ENCODE results near the gene NEK9. TPM values are rescaled to one million over a fixed set of nuclear protein-coding genes. Genes with fewer than 3 reads are reported as not detected.
A peak's percentile ranks its signal among the peaks of the same experiment; 100 is the strongest.

NEK9 gene
- total RNA-seq, 1 experiment from 2014 or later = 44.8 TPM

DNA sequence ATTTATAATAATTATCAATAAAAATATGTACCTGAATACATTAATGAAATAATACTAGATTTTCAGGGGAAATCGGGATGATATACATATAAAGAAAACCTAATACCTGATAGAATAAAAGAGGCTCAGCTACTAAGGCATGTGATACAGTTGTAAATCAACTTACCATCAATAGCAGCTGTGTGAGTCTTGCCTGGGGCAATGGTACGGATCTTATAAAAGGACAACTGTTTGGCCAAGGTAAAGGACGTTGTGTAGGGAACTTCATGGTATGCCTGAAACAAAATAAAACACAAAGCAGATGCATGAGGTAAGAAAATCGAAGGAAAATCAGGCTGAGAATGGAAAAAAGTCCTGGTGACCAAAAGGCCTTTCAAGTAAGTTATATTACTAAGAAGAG lies 25.4 kb downstream of the NEK9 start:
- H3K36me3 ChIP-seq = peaks cover 23% of the 10 kb centered on the region
- DNase-seq = peak; percentile 72 to 84

DNA sequence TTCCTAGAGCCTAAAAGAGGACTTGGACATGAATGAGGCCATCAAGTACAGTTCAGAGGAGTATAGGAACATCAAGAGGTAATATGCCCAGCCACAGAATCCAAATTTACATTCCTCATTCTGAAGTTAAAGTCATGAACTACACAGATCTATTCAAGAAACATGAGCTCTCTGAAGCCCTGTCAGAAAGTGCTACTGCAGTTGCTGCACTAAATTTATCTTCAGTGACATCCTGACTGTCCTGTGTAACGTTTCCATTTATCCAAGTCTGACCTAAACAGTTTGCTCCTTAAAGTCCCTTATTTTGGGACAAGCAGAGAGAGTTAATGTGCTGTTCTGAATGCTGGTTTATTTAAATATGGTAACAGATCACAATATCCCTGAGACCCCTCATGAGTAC lies 28.2 kb downstream of the NEK9 start:
- H3K4me3 ChIP-seq = no peak overlapping the region
- no peak for DNase-seq
- H3K36me3 ChIP-seq = peaks cover 26% of the 10 kb centered on the region
- no peaks in the 10 kb centered on the region for H3K27me3 ChIP-seq
- peaks cover 11% of the 10 kb centered on the region for H3K4me1 ChIP-seq
- H3K9me3 ChIP-seq (replicated peaks) = no peaks in the 10 kb centered on the region
- H3K27ac ChIP-seq = no peak overlapping the region

More for the DNA sequence above, 25.4 kb downstream of the NEK9 start:
- H3K27me3 ChIP-seq = no peaks in the 10 kb centered on the region
- H3K27ac ChIP-seq = peak overlapping the region; percentile 44
- H3K4me1 ChIP-seq = peaks cover 11% of the 10 kb centered on the region
- H3K4me3 ChIP-seq = no peak overlapping the region
- H3K9me3 ChIP-seq (replicated peaks) = no peaks in the 10 kb centered on the region

DNA sequence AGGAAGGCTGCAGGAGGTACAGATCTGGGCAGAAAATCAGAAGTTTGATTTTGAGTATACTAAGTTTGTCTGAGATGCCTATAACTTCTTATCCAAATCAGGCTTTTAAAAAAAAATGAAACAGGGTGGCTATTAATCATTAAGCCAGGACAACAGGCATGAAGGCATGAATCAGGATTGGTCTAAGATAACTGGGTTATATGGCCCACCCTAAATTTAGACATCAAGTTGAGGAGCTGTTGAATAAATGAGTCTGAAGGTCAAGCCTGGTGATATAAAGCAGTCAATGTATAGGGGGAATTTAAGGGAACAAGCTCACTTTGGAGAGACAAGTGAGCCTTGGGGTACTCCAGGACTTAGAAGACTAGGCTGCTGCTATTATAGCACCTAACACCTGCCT lies 28.6 kb downstream of the NEK9 start:
- Histone ChIP-seq H3K4me3 (no peak overlapping the region), H3K9me3 (replicated peaks) (no peaks in the 10 kb centered on the region), H3K4me1 (peaks cover 11% of the 10 kb centered on the region), H3K27me3 (no peaks in the 10 kb centered on the region), H3K27ac (no peak overlapping the region), H3K36me3 (peaks cover 25% of the 10 kb centered on the region)
- no peak for DNase-seq

- no peaks in the 10 kb centered on the region for H3K9me3 ChIP-seq (replicated peaks)
- DNase-seq = no peak
- H3K27ac ChIP-seq = no peak overlapping the region
- H3K4me1 ChIP-seq = peaks cover 11% of the 10 kb centered on the region
- no peak overlapping the region for H3K4me3 ChIP-seq
- peaks cover 30% of the 10 kb centered on the region for H3K36me3 ChIP-seq
- H3K27me3 ChIP-seq = no peaks in the 10 kb centered on the region
These were observed 29.9 kb downstream of the NEK9 start for GRCh38 chr14:75096959-75097358.

GRCh38 chr14:75095690-75096089 lies 31.2 kb downstream of the NEK9 start:
- H3K27me3 ChIP-seq = no peaks in the 10 kb centered on the region
- H3K9me3 ChIP-seq (replicated peaks) = no peaks in the 10 kb centered on the region
- no peaks in the 10 kb centered on the region for H3K4me1 ChIP-seq
- DNase-seq = no peak
- H3K27ac ChIP-seq = no peak overlapping the region
- H3K4me3 ChIP-seq = no peak overlapping the region
- peaks cover 28% of the 10 kb centered on the region for H3K36me3 ChIP-seq

- Histone ChIP-seq H3K4me1 (no peaks in the 10 kb centered on the region), H3K9me3 (replicated peaks) (no peaks in the 10 kb centered on the region), H3K27me3 (no peaks in the 10 kb centered on the region), H3K36me3 (peaks cover 22% of the 10 kb centered on the region), H3K27ac (no peak overlapping the region), H3K4me3 (no peak overlapping the region)
- DNase-seq = no peak
These were observed 32.0 kb downstream of the NEK9 start for GRCh38 chr14:75094896-75095295.

DNA sequence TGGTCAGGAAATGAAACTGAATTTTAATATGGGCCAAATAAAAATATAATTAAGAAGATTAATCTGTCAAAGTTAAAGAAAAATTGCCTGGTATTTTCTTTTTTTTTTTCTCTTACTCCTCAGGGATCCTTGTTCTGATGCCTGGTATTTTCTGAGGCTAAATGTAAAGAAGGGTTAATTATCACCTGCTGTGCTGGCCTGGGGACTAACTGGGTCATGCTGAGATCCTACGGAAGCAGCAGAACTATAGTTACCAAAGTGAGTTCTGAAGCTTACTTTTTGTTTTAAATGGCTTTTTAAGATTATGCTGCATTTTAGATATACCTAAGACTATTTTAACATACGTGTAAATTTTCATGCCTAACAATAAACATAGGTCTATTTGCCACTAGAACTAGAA lies 34.1 kb downstream of the NEK9 start:
- DNase-seq = no peak
- no peak overlapping the region for H3K27ac ChIP-seq
- H3K27me3 ChIP-seq = no peaks in the 10 kb centered on the region

GRCh38 chr14:75091251-75091650 lies 35.6 kb downstream of the NEK9 start:
- Histone ChIP-seq H3K27ac (no peak overlapping the region), H3K4me3 (no peak overlapping the region), H3K36me3 (peaks cover 34% of the 10 kb centered on the region), H3K9me3 (replicated peaks) (no peaks in the 10 kb centered on the region), H3K27me3 (no peaks in the 10 kb centered on the region), H3K4me1 (no peaks in the 10 kb centered on the region)
- no peak for DNase-seq

More for the DNA sequence above, 34.1 kb downstream of the NEK9 start:
- Histone ChIP-seq H3K4me1 (no peaks in the 10 kb centered on the region), H3K4me3 (no peak overlapping the region), H3K36me3 (peaks cover 29% of the 10 kb centered on the region), H3K9me3 (replicated peaks) (no peaks in the 10 kb centered on the region)

DNA sequence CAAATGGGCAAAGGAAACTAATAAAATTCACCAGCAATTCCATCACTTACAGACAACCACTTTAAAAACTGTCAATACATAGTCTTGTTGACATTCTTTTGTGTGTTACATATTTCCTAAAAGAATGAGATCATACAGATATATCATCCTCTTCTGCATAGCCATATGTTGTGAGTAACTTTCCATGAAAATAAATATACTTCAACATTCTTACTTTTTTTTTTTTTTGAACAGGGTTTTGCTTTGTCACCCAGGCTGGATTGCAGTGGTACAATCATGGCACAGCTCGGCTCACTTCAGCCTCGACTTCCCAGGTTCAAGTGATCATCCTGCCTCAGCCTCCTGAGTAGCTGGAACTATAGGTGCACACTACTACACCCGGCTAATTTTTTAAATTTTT lies 36.5 kb downstream of the NEK9 start:
- Histone ChIP-seq H3K36me3 (peaks cover 33% of the 10 kb centered on the region), H3K27me3 (no peaks in the 10 kb centered on the region), H3K4me1 (no peaks in the 10 kb centered on the region), H3K9me3 (replicated peaks) (no peaks in the 10 kb centered on the region), H3K4me3 (no peak overlapping the region), H3K27ac (no peak overlapping the region)
- DNase-seq = no peak

DNA sequence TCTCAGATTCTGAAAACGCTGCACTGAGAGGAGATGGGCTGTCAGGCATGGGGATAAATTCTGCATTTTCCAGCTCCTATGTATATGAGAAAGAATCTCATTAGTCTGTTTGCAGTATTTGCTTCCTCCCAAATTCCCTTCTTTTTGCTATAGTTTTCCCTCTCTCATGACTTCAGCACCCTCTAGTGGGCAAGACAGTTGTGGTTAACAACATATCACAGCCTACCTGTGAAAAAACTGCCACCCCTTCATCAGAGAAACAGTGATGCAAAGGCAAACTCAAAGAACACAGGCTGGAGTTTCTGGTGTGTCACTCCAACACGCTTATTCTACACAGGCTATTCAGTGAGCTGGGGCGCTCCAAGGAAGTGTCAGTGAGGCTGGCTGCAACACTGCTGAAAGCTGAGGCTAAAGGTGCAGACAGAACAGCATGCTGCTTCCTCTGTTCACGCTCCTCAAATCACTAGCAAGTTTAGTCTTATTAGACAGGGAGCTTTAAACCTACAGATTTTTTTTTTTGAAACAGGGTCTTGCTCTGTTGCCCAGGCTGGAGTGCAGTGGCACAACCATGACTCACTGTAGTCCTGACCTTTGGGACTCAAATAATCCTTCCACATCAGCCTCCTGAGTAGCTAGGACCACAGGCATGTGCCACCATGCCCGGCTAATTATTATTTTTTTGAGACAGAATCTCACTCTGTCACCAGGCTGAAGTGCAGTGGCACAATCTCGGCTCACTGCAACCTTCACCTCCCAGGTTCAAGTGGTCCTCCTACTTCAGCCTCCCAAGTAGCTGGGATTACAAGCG lies 38.1 kb downstream of the NEK9 start:
- H3K9me3 ChIP-seq (replicated peaks) = no peaks in the 10 kb centered on the region
- H3K36me3 ChIP-seq = peaks cover 37% of the 10 kb centered on the region
- 0 out of 2 replicates have a peak, but pooled peaks cover 2% of the 10 kb centered on the region for H3K4me1 ChIP-seq
- no peak overlapping the region for H3K4me3 ChIP-seq
- H3K27me3 ChIP-seq = no peaks in the 10 kb centered on the region
- no peak overlapping the region for H3K27ac ChIP-seq
- peak; percentile 60 to 81 for DNase-seq

- Histone ChIP-seq H3K27ac (no peak overlapping the region), H3K27me3 (no peaks in the 10 kb centered on the region), H3K9me3 (replicated peaks) (no peaks in the 10 kb centered on the region), H3K4me1 (0 out of 2 replicates have a peak, but pooled peaks cover 2% of the 10 kb centered on the region), H3K4me3 (no peak overlapping the region), H3K36me3 (peaks cover 36% of the 10 kb centered on the region)
- no peak for DNase-seq
These were observed 38.7 kb downstream of the NEK9 start for GRCh38 chr14:75088153-75088552.

GRCh38 chr14:75084513-75084912 lies 42.3 kb downstream of the NEK9 start:
- Histone ChIP-seq H3K4me3 (no peak overlapping the region), H3K27me3 (no peaks in the 10 kb centered on the region), H3K9me3 (replicated peaks) (no peaks in the 10 kb centered on the region), H3K27ac (no peak overlapping the region), H3K4me1 (peaks cover 4% of the 10 kb centered on the region; the same call in 1 of the 2 replicates), H3K36me3 (peaks cover 39% of the 10 kb centered on the region)
- peak in 1 of 2 experiments; percentile 32 for DNase-seq

GRCh38 chr14:75083271-75083670 lies 43.6 kb downstream of the NEK9 start:
- Histone ChIP-seq H3K36me3 (peaks cover 38% of the 10 kb centered on the region), H3K4me3 (no peak overlapping the region), H3K4me1 (peaks cover 4% of the 10 kb centered on the region; the same call in 1 of the 2 replicates), H3K27me3 (no peaks in the 10 kb centered on the region), H3K27ac (no peak overlapping the region), H3K9me3 (replicated peaks) (no peaks in the 10 kb centered on the region)
- DNase-seq = no peak

- peaks cover 4% of the 10 kb centered on the region; the same call in 1 of the 2 replicates for H3K4me1 ChIP-seq
- H3K36me3 ChIP-seq = peaks cover 24% of the 10 kb centered on the region
- DNase-seq = no peak
- no peaks in the 10 kb centered on the region for H3K27me3 ChIP-seq
- H3K4me3 ChIP-seq = no peak overlapping the region
- H3K27ac ChIP-seq = no peak overlapping the region
- no peaks in the 10 kb centered on the region for H3K9me3 ChIP-seq (replicated peaks)
These were observed 45.1 kb downstream of the NEK9 start for GRCh38 chr14:75081660-75082229.

DNA sequence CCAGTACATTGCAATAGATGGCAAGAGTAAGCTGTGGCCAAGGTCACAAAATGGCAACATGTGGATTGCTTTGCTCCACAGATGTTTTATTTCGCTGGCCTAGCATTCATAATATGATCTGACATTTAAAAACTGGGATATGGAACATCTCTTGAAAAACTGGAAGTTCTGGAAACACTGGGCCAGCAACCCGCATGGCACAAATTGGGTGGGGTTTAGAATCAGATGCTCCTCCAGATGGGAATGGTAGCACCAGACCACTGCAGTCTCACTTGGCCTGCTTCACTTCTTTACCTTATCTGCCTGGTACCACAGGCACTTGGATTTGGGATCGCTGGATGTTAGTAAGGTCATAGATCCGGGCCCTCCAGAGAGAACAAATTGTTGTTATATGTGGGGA lies 47.3 kb downstream of the NEK9 start:
- Histone ChIP-seq H3K4me3 (no peak overlapping the region), H3K4me1 (peaks cover 4% of the 10 kb centered on the region; the same call in 1 of the 2 replicates), H3K36me3 (peaks cover 17% of the 10 kb centered on the region), H3K27me3 (no peaks in the 10 kb centered on the region), H3K9me3 (replicated peaks) (no peaks in the 10 kb centered on the region), H3K27ac (no peak overlapping the region)
- DNase-seq = no peak

Measured in SJCRH30 (cell line).